WTC11 (cell line): ENCODE results near the gene NRXN3.

Source experiments
- CTCF ChIP-seq: fragments of 200-600 bp; IDR thresholded peaks from 2 replicates; pipeline ENCODE4 v1.8.0; 2022; ENCODE audit warnings: antibody characterized with exemption
- JAZF1 ChIP-seq: fragments of 250-450 bp; sonication (Bioruptor Pico); IDR thresholded peaks from 2 replicates; pipeline ENCODE4 v1.9.0; 2021; ENCODE audit warnings: moderate library complexity, mild to moderate bottlenecking, inconsistent platforms
- PRDM15 ChIP-seq: sonication (generic); formaldehyde crosslinking; IDR thresholded peaks from 2 replicates; pipeline ENCODE4 v1.8.0; 2022; ENCODE audit warnings: missing genetic modification reagents
- SP1 ChIP-seq: sonication (generic); formaldehyde crosslinking; conservative IDR thresholded peaks from 2 replicates; pipeline ENCODE4 v1.8.1; 2022; ENCODE audit warnings: missing genetic modification reagents
- USF2 ChIP-seq: sonication (generic); formaldehyde crosslinking; IDR thresholded peaks from 2 replicates; pipeline ENCODE4 v1.8.1; 2023; ENCODE audit warnings: mild to moderate bottlenecking, missing genetic modification reagents, moderate library complexity
- ZNF416 ChIP-seq: fragments of 250-450 bp; sonication (Bioruptor Pico); IDR thresholded peaks from 2 replicates; pipeline ENCODE4 v1.9.0; 2021; ENCODE audit warnings: mild to moderate bottlenecking, inconsistent platforms

- no peak for TF ChIP-seq CTCF
- TF ChIP-seq JAZF1 (CRISPR knock-in tag): no peak
- TF ChIP-seq USF2 (CRISPR knock-in tag): no peak
- TF ChIP-seq SP1 (CRISPR knock-in tag): no peak
- no peak for TF ChIP-seq ZNF416 (CRISPR knock-in tag)
- TF ChIP-seq PRDM15 (CRISPR knock-in tag): no peak
These were observed 84.8 kb downstream of the NRXN3 start for GRCh38 chr14:78254911-78255461.
